SK-N-MC (cell line): Measurements from ENCODE around the gene ZDHHC1.

Experiments
- EZH2 ChIP-seq: fragments of 200-600 bp; sonication (generic); IDR thresholded peaks from one replicate; pipeline ENCODE4 v1.6.1; 2017; ENCODE audit warnings: antibody characterized with exemption
- FOXP2 ChIP-seq: optimal IDR thresholded peaks from 2 replicates; pipeline ENCODE3; 2011; ENCODE audit warnings: mild to moderate bottlenecking, moderate library complexity; ENCODE audit not compliant: insufficient read depth; ENCODE audit errors: extremely low read length, control extremely low read depth
- POLR2AphosphoS5 ChIP-seq: IDR thresholded peaks from 2 replicates; pipeline ENCODE4 v1.6.1; 2012; ENCODE audit warnings: mild to moderate bottlenecking, low read depth, low read length, borderline replicate concordance

- no peak for TF ChIP-seq EZH2
- no peak for TF ChIP-seq POLR2AphosphoS5
- TF ChIP-seq FOXP2, result no peak
Measured at GRCh38 chr16:67393111-67393787, 23.0 kb downstream of the ZDHHC1 start, which contains the start of gene TPPP3.
